Activated CD8-positive, alpha-beta memory T cell treated with anti-CD3 and anti-CD28 coated beads, Interleukin-2, amount 50 U/mL, for 24 hours (primary cell): ENCODE measurements around the gene RSPH6A.

ENCODE experiments used
- DNase-seq: peaks from one replicate; pipeline ENCODE4 v3.0.0-alpha.2; 2020; ENCODE audit errors: extremely low read depth

The RSPH6A gene

DNA sequence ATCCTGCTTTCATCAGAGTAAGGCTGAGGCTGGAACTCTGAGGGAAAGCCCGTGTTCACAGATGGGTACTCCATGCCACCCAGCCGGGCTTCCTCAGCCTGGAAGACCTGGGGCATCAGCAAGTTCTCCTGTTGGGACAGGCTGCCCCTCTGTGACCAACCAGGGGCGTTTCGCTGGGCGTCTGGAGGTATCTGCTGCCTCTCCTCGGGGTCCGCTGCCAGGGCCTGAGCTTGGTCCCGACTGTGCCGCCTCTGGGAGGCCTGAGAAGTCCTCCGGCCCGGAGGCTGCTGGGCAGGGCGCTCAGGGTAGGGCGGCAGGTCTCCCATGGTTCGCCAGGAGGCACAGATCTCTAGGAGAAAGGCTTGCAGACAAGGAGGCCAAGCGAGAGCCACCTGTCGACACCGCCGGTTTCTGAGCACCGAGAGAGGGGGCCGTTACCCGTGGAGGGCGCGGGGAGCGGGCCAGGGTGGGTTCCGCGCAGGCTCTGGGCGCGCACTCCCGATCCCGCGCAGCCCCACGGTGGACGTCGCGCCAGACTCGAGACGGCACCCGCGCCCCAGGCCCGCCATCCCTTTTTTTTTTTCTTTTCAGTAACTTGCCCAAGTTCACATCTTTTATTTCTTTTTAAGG is at the start of gene RSPH6A:
Gene RSPH6A, minus strand, starts transcription at position 458 of the 630 bp plus-strand sequence. Its CDS starts 132 bp downstream, at position 326.
- no peak for DNase-seq

DNA sequence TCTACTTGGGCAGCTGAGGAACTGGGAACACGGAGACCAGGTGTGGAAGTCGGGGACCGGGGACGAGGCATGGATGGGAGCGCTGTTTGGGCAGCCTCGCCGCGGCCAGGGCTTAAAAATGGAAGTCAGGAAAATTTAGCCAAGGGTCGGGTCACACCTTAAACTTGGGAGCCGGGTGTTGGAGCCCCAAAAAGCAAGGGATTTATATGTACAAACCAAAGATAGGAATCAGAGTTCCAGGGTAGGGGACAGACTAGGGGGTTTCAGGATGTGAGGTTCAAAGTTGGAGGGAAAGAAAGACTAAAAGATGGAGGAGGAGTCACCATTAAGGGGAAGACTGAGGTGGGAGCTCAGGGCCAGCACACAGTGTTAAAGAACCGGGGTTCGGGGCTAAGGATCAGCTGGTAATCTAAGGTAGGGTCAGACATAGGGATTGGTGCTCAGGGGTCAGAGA is 49.5 kb upstream of the RSPH6A start:
- no peak for DNase-seq

DNA sequence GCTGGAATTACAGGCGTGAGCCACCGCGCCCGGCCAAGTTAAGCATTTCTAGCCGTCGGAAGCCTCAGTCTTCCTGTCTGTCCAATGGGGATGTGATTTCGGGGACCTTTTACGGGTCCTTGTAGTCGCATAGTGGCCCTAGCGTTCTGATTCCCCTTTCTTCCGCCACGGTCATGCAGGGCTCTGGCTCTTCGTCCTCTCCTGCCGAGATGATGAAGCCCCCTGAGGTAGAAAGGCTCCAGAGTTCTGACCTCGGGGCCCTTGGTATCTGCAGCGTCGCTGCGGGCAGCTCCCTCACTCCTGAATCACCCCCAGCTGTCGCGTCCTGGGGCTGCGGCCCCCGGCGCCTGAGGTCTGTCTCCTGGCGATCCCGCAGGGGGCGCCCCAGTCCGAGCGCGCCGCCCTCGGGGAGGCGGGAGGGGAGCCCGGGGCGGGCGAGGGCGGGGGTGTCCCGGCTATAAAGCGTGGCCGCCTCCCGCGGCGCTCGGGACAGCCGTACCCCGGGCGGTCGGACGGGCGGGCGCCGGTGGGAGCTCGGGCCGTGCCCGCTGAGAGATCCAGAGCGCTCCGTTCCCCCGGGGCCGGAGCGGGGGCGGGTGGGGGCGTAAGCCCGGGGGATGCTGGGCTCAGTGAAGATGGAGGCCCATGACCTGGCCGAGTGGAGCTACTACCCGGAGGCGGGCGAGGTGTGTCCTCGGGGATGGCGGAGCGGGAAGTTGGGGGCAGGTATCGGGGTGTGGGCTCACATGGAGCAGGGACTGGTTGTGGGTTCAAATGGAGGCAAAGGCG is 48.9 kb upstream of the RSPH6A start, which contains the start of gene FOXA3:
Gene FOXA3, plus strand, starts transcription at position 487 of the 789 bp plus-strand sequence. Its CDS starts 131 bp downstream, at position 618.
- DNase-seq: no peak

DNA sequence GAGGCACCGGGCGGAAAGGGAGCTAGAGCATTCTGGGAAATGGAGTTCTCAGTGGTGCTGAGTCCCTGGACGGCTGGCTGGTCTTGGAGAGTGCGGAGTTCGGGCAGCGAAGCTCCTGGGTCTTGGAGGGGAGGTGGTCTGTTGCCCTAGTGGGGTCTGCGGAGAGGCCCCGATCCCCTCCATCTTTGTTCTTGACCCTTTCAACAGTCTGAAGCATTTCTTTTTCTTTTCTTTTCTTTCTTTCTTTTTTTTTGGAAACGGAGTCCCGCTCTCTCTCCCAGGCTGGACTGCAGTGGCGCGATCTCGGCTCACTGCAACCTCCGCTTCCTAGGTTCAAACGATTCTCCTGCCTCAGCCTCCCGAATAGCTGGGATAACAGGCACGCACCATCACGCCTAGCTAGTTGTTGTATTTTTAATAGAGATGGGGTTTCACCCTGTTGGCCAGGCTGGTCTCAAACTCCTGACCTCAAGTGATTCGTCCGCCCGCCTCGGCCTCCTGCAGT is 48.3 kb upstream of the RSPH6A start:
- DNase-seq: no peak

DNA sequence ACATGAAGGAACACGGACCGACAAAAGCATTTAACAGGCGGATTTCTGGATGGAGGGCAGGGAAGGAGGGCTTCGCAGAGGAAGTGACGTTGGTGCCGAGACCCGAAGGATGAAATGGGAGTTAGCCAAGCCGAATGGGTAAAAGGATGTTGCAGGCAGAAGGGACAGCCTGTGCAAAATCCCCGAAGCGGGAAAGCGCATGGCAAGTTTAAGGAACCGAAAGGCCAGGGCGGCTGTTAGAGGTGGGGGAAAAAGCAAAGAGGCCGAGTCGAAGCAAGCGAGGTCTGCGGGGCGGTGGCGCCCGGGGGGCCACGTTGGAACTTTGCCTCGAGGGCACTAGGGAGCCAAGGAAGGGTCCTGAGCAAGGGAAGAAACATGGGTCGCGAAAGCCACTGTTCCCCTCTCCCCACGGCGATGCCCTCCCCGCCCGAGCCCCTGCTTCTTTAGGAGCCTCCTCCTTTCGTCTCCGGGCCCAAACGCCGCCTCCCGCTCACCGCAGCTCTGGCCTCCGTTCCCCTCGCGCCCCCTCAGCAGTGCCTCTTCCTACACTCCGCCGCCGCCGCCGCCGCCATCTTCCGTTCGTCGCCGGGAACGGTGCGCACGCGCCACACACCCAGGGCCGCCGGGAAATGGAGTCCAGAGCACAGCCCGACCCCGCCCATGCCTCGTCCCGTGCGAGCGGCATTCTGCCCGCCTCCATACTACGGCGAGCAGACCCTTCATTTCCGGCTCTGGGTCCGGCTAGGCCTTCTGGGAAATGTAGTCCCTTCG is 47.6 kb upstream of the RSPH6A start, which contains the start of gene SYMPK:
Gene SYMPK, minus strand, starts transcription at position 584 of the 771 bp plus-strand sequence. CDS start 8,652 bp downstream, outside the sequence.
- peak; percentile 94 for DNase-seq

DNA sequence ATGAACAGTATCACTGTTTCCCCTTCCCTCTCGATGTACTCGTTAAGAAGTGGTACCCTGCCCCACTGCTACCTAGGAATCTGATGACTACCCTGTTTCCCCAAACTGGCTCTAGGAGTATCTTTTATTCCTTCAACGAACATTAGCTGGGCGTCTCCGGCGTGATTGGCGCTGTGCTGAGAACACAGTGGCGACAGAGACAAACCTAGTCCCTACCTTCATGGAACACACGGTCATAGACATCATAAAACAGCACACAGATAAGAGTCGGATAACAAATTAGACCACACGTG is 47.1 kb upstream of the RSPH6A start:
- no peak for DNase-seq

DNA sequence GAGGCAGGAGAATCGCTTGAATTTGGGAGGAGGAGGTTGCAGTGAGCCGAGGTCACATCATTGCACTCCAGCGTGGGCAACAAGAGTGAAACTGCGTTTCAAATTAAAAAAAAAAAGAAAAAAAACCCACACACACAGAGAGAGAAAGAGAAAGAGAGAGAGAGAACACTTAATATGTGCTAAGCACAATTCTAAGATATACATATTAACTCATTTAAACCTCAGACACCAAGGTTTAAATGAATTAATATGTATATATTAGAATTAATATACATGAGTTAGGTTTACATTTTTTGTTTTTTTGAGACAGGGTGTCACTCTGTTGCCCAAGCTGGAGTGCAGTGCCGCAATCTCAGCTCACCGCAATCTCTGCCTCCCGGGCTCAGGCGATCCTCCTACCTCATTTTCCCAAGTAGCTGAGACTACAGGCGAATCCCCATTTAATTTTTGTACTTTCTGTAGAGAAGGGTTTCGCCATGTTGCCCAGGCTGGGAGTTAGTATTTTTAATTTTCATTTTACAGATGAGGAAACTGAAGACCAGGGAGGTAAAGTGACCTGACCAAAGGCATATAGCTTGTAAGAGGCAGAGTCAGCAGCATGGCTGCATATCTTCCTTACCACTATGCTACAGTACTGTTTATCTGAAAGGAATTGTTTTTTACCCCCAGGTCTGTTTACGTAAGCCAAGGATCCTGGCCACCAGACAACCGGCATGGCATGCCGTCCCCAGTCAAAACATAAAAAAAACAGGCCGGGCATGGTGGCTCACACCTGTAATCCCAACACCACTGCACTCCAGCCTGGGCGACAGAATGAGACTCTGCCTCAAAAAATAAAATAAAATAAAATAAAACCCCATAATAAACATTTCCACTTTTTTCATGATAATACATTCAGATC is 45.5 kb upstream of the RSPH6A start:
- no peak for DNase-seq

DNA sequence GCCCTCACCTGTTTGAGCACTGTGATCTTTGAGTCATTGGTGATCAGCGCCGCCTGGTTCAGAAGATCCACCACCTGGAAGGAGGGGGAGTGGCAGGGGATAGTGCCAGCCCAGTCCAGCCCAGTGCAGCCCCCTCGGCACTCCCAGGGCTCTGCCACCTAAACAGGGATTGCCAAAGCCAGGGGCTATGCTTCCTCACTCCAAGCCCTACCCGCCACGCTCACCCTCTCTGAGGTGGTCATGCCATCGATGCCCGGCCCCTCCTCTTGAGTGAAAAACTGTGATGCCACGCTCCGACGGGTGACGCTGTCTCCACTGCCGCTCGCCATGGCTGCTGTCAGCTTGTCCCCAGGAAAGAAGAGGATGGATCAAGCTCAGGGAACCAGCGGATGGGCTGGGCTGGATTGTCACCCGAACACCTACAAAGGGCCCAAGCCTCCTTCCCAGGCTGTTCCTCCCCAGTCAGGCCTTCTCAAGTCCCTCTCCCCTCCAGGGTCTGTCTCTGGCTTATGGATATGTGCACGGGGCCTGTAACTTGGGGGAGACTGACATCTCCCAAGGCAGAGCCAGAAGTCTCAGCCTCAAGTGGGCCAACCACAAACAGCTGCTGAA is 39.2 kb upstream of the RSPH6A start:
- no peak for DNase-seq

DNA sequence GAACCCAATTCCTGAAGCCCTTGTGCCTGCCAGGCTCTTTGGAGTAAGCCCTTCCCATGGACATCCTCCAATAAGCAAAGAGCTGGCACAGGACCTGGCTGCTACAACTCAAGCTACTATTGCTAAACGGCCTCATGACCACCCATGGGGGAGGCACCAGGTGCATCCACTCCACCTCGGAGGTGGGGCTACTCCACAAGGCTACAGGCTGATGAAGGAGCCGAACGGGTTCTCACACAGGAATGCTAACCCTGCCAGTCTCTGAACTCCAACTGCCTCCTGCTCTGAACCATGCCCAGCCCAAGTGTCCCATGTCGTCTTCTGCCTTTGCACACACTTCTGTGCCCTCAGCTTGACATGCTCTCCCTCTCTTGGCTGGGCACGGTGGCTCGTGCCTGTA is 37.9 kb upstream of the RSPH6A start:
- no peak for DNase-seq

DNA sequence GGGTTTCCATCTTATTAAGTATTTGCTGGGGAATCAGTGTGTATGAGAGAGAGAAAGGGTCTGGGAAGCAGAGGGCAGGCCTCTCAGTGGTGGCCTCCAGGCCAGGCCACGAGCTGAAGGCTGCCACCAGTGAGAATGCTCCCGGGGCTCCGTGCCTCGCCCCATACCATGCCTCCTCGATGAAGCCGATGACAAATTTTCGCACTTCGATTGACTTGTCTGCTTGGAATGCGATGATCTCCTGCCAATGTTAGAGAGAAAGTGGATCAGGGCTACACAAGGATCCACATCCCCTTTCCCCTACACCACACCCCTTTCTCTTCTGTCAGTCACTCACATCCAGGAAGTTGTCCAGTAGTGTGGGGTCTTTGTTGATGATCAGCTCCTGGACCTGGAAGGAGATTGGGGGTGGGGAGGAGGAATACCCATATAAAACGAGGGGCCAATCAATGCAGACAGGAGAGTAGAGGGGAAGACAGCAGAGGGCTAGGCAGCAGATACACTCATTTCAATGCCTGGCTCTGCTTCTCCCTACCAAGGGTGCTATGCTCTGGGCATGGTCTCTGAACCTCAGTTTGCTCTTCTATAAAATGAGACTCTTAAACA is 37.1 kb upstream of the RSPH6A start:
- DNase-seq: no peak

DNA sequence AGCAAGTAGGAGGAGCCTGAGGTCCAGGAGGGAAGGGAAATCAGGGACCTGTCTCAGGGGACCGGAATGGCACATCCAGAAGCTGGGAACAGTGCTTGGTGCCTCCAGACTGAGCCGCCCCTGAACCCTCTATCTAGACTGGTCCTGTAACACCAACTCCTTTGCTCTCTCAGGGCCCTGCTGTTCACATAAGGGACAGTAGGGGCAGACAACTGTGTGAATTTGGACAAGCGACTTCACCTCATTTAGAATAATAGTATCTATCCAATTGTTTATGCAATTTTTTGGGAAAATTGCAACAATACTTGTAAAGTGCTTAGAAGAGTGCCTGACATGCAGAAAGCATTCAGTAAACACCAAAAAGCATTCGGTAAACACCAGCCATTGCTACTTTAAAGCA is 33.8 kb upstream of the RSPH6A start:
- DNase-seq: no peak

DNA sequence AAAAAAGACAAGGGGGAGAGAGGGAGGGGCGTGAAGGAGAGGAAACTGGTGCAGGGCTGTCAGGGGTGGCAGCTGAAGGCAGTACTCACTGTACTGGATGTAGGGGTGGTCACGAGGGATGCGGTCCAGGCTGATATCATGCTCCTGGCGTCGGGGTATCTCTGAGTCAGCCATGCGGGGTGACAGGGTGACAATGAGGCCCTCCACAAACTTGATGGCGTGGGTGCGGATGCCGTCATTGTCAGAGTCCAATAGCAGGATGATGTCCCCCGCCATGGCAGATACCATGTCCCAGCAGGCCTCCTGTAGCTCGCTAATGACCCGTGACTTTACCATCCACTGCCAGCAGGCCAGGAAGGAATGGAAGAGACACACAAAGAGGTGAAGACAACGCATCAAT is 32.6 kb upstream of the RSPH6A start:
- DNase-seq: no peak

DNA sequence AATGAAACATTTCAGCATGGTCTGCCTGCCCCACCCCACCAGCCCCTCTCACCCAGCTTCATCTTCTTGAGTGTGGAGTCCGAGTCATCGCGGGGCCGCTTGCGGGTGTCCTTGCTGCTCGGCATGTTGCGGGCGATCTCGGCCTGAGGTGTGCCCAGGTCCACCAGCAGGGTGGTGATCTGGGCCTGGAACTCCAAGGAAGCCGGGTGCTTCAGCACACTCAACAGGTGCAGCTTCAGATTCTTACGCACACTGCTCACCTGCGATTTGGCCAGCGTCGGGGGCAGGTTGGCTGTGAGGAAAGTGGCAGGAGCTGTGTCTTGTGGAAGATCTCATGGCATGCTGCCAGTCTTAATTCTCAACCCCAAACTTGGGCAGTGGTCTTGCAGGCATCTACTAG is 27.1 kb upstream of the RSPH6A start:
- no peak for DNase-seq

DNA sequence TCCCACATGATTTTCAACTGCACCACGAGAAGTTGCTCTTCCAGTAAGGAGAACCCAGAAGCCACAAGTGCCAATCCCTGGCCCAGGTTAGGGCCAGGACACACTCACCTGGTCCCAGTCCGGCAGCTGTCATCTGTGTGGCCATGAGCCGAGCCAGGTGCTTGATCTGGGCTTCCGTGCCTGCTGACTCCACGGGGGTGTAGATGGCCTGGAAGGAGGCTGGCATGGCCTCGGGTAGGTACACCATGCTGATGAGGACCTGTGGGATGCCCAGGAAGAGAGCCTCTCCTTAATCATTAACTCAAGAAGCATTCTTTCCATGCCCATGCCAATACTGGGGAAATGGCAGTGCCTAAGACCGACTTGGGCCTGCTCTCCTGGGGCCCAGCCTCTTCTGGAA is 19.9 kb upstream of the RSPH6A start:
- DNase-seq: no peak

DNA sequence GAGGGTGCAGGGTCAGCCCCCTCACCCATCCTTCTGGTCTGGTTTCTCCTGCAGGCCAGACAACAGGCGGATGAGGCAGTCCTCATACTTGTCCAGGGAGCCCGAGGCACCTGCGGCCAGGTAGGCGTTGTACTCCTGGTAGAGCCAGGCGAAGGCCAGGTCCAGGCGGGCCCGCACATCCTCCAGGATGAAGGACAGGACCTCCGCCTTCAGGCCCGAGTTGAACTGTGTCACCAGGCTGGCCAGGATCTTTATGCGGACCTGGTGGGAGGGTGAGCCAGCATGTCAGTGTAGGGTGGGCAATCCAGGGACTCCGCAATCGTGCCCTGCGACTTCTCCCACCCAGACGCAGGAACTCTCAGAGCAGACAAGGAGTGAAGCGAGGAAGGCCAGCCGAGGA is 13.8 kb upstream of the RSPH6A start:
- no peak for DNase-seq

DNA sequence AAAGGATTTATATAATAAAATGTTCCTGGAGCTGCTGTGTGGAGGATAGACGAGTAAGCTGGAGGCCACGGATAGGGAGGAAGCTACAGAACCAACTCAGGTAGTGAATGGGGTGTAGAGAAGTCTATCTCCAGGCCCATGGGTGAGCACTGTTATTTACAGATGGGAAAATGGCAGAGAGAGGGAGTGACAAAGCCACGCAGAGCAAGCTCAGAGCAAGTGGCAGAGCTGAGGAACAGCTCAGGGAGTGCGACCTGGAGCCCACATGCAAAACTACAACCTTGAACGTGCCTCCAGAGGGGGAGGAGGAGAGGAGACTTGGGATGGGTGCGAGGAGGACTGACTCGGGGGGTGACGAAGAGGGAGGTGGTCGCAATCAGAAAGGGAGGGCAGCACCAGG is 13.4 kb upstream of the RSPH6A start:
- no peak for DNase-seq

DNA sequence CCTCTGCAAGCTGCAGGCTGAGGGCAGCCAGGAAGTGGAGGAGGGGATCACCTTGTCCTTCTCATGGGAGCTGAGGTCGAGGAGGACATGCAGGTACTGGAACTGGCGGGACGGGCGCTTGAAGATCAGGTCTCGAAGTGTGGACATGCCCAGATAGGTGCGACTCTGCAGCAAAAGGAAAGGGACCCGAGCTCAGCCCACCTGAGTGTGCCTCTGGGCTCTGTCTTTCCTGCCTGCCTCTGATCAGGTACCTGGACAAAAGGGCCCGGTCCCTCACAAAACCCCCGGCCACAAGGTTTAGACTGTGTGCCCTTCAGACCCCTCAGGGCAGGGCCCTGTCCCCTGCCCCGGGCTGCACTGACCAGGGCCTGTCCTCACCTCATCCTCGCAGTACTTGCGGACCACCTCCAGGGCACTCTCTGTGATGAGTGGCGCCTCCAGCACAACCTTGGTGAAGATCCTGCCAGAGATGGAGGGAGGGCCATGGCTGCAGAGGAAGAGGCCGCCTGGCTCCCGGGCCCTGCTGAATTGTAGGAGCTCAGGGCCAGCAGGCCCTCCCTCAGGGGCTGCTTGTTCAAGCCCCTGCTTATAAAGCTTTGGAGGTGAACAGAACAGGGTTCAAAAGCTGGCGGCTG is 12.5 kb upstream of the RSPH6A start:
- no peak for DNase-seq

DNA sequence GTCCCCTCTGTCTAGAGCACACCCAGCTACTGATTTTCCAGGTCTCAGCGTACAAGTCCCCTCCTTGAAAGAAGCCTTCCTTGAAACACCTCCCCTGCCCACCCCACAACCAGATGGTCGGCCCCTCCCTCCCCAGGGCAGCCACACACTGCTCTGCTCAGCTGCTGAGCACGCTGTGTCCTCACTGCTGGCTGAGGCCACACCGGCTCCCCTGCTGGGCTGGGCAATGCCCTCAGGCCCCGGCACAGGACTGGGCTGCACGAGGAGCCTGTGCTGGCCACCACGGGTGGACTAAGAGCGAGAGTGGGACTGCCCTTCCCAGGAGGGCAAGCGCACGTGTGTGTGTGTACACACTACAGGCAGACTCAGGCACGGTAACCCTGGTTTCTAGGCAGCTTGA is 11.8 kb upstream of the RSPH6A start:
- no peak for DNase-seq

DNA sequence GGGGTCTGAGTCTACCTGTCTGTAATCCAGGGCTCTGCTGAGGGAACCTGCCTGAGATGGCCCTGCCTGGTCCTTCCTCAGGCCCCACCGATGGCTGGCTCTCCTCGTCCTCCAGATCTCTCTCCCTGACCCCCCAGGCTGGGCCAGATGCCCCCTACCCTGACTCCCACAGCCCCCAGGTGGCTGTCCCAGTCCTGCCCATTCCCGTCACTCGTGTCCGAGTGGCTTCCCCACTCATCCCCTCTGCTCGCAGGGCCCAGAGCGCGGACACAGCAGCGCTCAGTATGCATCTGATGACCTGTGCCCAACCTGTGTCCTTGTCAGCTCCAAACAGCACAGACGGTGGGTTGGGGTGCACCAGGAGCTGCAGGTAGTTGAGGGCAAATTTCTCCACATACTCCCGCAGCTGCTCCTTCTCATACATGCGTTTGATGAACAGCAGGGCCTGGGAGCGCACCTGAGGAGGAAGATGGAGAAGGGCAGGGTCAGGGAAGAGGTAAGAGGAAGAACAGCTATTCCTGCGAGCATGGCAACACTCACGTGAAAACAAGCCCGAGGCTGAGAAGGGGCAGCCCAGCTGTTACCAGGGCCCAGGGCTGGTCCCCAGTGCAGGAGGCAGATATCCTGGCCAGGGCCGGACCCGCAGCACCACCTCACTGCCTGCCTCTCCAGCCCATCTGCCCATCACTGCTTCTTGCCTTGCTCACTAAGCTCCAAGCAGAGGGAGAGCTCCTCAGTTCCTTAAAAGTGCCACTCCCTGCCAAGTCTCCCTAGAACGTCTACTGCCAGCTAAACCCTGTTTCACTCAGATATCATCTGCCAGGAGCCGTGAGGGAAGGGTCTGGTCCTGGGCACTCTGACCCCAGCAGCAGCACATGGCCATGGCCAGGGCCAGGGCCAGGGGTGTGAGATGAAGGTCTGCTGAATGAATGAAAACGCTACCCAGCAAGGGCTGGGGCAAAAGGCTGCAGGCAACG is 11.1 kb upstream of the RSPH6A start:
- no peak for DNase-seq
